NCI-H128 (cell line): ENCODE results near the gene NEBL.

Experiments used
- DNase-seq: peaks from one replicate; lab custom pipeline; 2025; ENCODE audit not compliant: unreplicated experiment; lab: John Stamatoyannopoulos, UW

The NEBL gene

GRCh38 chr10:20901110-20901509 lies 4.0 kb upstream of the NEBL start:
- no peak for DNase-seq

DNA sequence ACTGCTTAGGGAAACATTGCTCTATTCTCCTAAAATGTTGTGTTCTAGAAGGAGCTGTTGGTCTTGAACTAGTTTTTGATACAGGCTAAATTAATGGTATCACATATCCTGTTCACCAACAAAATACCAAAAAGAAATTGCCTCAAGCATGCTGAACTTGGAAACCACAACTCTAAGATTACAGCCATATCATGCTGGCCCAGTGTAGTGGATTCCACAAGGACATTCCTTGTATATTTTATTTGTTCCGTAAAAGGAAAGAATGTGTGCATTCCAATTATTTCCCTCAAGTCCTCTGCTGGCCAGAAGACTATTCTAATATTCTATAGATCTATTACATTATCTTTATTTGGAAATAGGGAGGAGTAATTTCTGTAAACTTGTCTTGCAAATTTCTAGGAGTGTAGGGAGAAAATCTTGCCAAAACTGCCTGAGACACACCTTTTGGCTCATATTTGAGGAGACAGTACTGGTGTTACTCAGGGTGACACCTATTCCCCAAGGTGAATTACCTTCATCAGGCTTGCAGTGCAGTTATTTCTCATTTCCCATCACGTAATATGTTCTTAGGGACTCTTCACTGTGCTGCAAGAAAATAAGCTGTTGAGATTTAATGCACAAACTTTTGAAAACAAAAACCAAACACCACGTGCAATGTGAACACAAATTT lies 1.9 kb upstream of the NEBL start:
- DNase-seq = no peak

GRCh38 chr10:20893297-20893696 lies 3.8 kb downstream of the NEBL start:
- DNase-seq = no peak

DNA sequence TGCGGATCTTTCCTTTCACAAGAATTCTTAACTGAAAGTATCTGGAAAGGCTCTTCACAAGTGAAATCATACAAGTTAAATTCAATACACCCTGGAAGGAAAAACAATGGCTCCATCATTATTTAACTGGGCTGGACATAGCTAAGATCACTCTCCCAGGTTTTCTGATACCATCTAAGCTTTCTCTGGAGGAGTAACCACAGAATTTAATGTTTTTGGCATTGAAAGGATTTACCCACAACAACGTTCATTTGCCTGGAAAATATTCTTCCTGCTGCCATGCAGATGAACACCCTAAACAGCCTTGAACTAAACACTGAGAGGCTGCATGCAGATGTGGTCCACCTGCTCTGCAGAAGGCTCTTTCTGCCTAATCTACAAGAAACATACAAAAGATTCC lies 4.3 kb downstream of the NEBL start:
- DNase-seq = no peak

- no peak for DNase-seq
Observed at GRCh38 chr10:20892011-20892585, 5.0 kb downstream of the NEBL start.

DNA sequence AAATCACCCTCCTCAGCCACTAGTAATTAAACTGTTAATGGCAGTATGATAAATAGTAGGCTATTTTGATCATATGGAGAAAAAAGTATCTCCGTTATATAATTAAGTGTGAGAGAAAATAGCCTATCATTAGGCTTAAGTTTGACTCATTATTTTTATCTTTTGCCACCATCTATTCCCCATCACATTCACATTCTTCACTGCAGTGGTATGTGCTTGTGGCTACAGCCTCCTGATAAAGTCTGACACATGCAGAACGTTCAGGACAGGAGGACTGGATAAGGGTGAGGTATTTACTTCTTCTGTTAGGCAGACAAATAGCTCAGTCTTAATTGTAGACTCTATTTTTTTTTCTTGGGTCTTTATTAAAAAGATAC lies 5.8 kb downstream of the NEBL start:
- no peak for DNase-seq

- DNase-seq = no peak
Observed at GRCh38 chr10:20890491-20891337, 6.4 kb downstream of the NEBL start.

DNA sequence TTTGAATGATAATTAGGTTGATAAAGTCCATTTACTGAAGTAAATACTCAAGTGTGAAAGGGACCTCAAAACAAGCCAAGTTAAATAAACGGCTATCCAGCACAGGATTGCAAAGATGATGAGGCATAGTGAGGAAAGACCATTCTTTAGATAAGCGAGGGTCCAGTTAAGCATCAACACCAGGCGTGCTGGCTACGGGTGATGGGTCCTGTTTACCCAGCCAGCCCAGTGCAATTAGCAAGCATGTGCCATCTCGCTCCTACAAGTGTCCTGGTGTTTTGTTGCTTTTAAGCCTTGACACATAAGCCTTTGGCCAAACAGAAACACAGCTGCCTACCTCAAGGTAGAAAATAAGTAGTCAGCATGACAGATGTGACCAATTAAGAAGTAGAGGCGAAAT lies 7.1 kb downstream of the NEBL start:
- DNase-seq = no peak

DNA sequence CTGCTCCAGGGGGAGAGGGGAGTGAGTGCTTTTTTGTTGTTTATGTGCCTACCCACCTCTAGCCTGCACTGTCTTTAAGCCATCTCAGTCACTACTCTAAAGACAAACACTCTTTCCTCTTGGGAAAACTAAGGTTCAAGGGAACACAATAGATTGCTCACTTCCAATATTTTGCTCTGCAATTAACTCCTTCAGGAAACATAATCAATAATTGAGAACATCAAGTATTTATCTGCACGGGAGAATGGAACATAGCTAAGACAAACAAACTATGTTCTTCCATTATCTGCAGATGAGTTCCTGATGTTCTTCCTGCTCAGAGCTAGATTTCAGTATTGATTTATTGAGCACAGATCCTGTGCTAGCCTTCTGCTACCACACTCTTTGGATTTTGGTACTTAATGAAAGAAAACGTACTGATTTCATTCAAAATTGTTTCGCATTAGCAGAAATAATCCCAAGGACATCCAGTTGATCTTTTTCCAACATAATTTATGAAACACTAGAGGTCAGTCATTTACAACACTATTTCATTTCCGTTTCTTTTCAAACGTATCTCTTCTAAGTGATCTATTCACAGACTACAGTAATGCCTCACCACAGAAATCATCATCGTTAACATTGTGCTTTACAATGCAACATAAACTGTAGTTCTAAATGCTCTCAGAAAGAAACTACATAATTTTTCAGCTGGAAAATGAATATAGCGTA lies 8.3 kb downstream of the NEBL start:
- no peak for DNase-seq

DNA sequence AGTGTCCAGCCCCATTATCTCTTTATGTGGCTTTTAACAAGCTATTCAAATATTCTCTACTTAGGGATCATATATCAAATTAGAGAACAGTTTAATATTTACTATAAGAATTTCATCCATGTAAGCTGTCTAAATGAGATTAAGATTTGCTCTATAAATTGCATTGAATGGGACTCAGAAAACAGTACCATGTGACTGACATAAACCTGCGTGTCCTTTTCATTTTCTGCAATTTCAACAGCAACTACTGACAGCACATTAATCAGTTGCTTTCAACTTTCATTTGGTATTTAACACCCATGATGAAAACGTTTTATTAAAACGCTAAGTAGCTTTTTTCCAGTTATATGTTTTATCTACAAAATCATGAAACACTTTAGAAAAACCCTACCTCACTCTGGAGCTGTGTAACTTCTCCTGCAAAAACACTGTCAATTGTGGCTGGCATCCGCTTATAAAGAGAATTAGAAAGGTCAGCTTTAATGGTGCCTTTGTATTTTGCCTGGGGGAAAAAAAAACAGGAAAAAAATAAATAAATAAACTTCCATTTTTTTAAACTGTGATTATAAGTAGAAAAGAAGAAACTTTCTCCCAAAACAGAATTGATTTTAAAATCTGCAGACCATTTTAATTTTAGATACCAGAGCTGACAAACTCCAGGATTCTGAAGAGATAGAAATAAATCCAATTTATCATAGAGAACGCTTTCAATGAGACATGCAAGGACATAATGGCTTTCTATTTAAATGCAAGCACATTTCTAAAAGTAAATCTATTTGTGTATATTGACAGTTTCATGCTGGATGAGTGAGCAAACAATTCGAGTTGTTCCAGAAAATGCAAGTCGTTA lies 9.2 kb downstream of the NEBL start:
- DNase-seq = no peak

- no peak for DNase-seq
Observed at GRCh38 chr10:20885678-20886077, 11.4 kb downstream of the NEBL start.

- DNase-seq = no peak
Observed at GRCh38 chr10:20883552-20883951, 13.6 kb downstream of the NEBL start.

GRCh38 chr10:20882091-20882490 lies 15.0 kb downstream of the NEBL start:
- DNase-seq = no peak

GRCh38 chr10:20879136-20879535 lies 18.0 kb downstream of the NEBL start:
- DNase-seq = no peak

GRCh38 chr10:20877986-20878983 lies 18.8 kb downstream of the NEBL start:
- no peak for DNase-seq

DNA sequence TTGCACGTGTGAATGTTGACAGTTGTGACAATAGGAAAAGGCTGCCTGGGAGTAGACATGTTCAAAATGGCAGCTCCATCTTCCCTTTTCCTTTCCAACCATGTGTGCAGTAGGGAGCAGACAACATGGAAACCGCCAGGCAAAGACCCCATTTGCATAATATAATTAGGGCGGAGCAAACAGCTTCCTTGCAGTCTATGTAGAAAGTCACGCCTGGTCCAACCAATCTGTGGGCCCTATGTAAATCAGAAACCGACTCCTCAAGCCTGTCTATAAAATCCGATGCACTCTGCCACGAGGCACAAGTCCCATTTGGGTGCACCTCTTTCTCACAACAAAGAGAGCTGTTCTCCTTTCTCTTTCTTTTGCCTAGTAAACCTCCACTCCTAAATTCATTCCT lies 19.6 kb downstream of the NEBL start:
- no peak for DNase-seq

- no peak for DNase-seq
Observed at GRCh38 chr10:20874261-20874660, 22.9 kb downstream of the NEBL start.

DNA sequence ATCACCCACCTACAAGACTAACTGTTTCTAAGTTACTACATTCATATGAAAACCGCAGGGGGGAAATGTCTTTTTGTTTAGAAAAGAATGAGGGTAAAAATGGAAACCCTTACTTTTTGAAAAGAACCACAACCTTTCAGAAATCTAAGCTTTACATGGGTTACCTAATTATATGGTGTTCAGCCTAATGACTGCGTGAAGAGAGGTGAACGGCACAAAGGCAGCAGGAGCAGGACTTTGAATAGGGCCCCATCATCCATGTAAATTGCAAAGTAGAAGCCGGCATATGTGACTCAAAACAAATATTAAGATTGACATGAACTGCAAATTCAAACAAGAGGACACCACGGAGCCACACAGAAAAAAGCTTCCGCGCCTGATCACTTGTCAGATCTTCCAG lies 25.1 kb downstream of the NEBL start:
- peak; percentile 10 for DNase-seq

DNA sequence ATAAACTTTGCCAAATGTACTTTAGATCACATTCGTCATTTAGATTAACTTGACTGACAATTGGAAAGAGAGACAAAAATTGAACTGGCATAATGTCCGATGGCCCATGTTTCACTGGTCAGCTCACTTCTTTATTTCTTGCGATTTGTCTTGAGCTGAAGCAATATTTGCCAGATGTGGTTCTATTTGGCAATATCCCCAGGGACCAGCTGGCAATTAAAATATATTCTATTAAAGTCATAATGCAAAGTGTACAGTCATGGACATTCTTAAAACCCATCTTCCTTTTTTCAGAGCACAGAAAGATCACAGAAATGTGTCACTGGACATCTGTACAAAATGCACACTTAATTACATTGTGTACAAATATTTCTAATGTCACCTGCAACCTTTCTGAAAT lies 26.3 kb downstream of the NEBL start:
- DNase-seq = no peak

DNA sequence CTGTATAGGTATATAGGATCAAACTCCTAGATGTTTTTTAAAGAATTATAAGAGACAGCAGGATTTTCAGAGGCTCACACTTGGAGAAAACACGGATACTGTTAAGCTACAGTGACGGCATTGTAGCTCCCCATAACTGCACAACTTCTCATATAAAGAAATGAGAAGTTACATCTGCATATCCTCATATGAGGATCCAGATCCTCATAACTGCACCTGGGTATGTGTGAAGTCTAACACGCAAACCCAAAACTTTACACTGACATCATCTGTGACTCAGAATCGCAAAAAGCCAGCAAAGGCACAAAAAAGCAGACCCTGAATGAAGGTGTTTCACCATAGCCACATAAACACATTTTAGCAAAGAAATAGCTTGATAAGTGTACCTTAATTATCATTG lies 34.1 kb downstream of the NEBL start:
- no peak for DNase-seq
